GM12878 (cell line): ENCODE data around the gene DIRAS1. TPM values are rescaled to one million over a fixed set of nuclear protein-coding genes. Genes with fewer than 3 reads are reported as not detected.

Experiments used
- ATAC-seq: fragments of 200-7000 bp; cut with Tn5 transposase; 3 replicates; pipeline ENCODE4 v1.9.1; 2020; ENCODE audit warnings: mild to moderate bottlenecking, moderate library complexity
- BruUV-seq: library from RNA; stranded (reverse); fragments of 400-500 nt; replicated peaks from 2 replicates; lab custom pipeline; 2021; lab: Mats Ljungman, UMichigan
- CTCF ChIA-PET: fragments of 300-600 bp; sonication (Branson Sonifier 250); formaldehyde crosslinking; extraction: SDS; loops from one replicate; lab custom pipeline; 2021; ENCODE audit warnings: inconsistent platforms; lab: Yijun Ruan, JAX
- POLR2A ChIA-PET: fragments of 350-600 bp; formaldehyde crosslinking; extraction: SDS; loops from one replicate; lab custom pipeline; 2021; ENCODE audit warnings: inconsistent platforms; lab: Charles Lee
- RAD21 ChIA-PET: fragments of 300-600 bp; sonication (Branson Sonifier 250); formaldehyde crosslinking; loops from one replicate; lab custom pipeline; 2023; ENCODE audit warnings: antibody characterized with exemption; ENCODE audit not compliant: unreplicated experiment; lab: Charles Lee
- SMC1A ChIA-PET: fragments of 300-600 bp; sonication (Branson Sonifier 250); formaldehyde crosslinking; loops from one replicate; lab custom pipeline; 2023; ENCODE audit not compliant: unreplicated experiment, uncharacterized antibody; lab: Charles Lee
- DNase-seq: peaks from one replicate; pipeline ENCODE4 v3.0.0-alpha.2; 2011; ENCODE audit warnings: low read depth, low spot score
- FAIRE-seq: peaks from 3 replicates; lab custom pipeline; 2011; peaks lifted over from hg19 to GRCh38; lab: Jason Lieb, UNC
- H2AFZ ChIP-seq: 2 replicates; pipeline ENCODE4 v1.6.0; 2011; ENCODE audit warnings: low read depth, low read length, control low read depth; ENCODE audit not compliant: control insufficient read depth
- H3K27ac ChIP-seq: 2 replicates; pipeline ENCODE4 v1.5.1; 2011; ENCODE audit warnings: control low read depth; ENCODE audit not compliant: control insufficient read depth, insufficient read depth
- H3K27me3 ChIP-seq, 2 experiments: replicated peaks in 1 of 2; 2 replicates each; pipeline versions ENCODE4 v1.6.0 to v1.6.1; 2011; ENCODE audit warnings: low read length in 1 of 2; ENCODE audit not compliant: control insufficient read depth in 2 of 2, insufficient read depth in 2 of 2
- H3K36me3 ChIP-seq, 2 experiments: 2 replicates each; pipeline ENCODE4 v1.5.1; 2011; ENCODE audit warnings: low read length in 1 of 2; ENCODE audit not compliant: control insufficient read depth in 2 of 2, insufficient read depth in 2 of 2
- H3K4me1 ChIP-seq: 2 replicates; pipeline ENCODE4 v1.6.1; 2011; ENCODE audit warnings: mild to moderate bottlenecking, low read length, moderate library complexity, mixed read lengths; ENCODE audit not compliant: control insufficient read depth, insufficient read depth
- H3K4me2 ChIP-seq: 2 replicates; pipeline ENCODE4 v1.6.0; 2011; ENCODE audit warnings: control low read depth; ENCODE audit not compliant: control insufficient read depth, insufficient read depth
- H3K4me3 ChIP-seq: fragments of 200-600 bp; sonication (generic); 2 replicates; pipeline ENCODE4 v1.5.1; 2016
- H3K79me2 ChIP-seq: 2 replicates; pipeline ENCODE4 v1.6.0; 2011; ENCODE audit warnings: low read length; ENCODE audit not compliant: control insufficient read depth, insufficient read depth
- H3K9ac ChIP-seq: 2 replicates; pipeline ENCODE4 v1.8.0; 2011; ENCODE audit warnings: low read length, control low read depth, mixed read lengths; ENCODE audit not compliant: control insufficient read depth, insufficient read depth
- H3K9me3 ChIP-seq: replicated peaks from 3 replicates; pipeline ENCODE4 v1.5.1; 2011; ENCODE audit warnings: mild to moderate bottlenecking, low read length; ENCODE audit not compliant: control insufficient read depth, insufficient read depth
- H4K20me1 ChIP-seq: 2 replicates; pipeline ENCODE4 v1.6.0; 2011; ENCODE audit not compliant: control insufficient read depth, insufficient read depth
- MEF2A ChIP-seq: IDR thresholded peaks from 2 replicates; pipeline ENCODE4 v1.6.1; 2011; ENCODE audit warnings: low read depth, mild to moderate bottlenecking, low read length, moderate library complexity; ENCODE audit not compliant: insufficient read depth
- MEF2B ChIP-seq: fragments of 450-650 bp; IDR thresholded peaks from 2 replicates; pipeline ENCODE4 v1.6.1; 2018; ENCODE audit warnings: mild to moderate bottlenecking, moderate library complexity; ENCODE audit not compliant: partially characterized antibody, poor library complexity, severe bottlenecking
- PML ChIP-seq: IDR thresholded peaks from 2 replicates; pipeline ENCODE4 v1.6.1; 2012; ENCODE audit warnings: low read length, inconsistent platforms
- SMARCA5 ChIP-seq: fragments of 450-650 bp; IDR thresholded peaks from 2 replicates; pipeline ENCODE4 v1.6.1; 2017; ENCODE audit warnings: mild to moderate bottlenecking
- WGBS: methylation state at CpG from one replicate; pipeline ENCODE4 v1.1.6; 2016; ENCODE audit warnings: low lambda C conversion rate; ENCODE audit not compliant: insufficient replicate concordance, insufficient coverage; ENCODE audit errors: missing lambda C conversion rate; 5-methylcytosine and 5-hydroxymethylcytosine counted together
- in situ Hi-C: fragments of 300-500 bp; cut with MboI; formaldehyde crosslinking; loops from 9 replicates; pipeline ENCODE4 v1.14.3; 2018; ENCODE audit warnings: mixed read lengths
- intact Hi-C: fragments of 100-400 bp; cut with micrococcal nuclease; formaldehyde crosslinking; loops from one replicate; pipeline ENCODE4 v1.14.2; 2022; ENCODE audit not compliant: unreplicated experiment
- polyA plus RNA-seq, 11 experiments: library from polyadenylated mRNA; depleted of rRNA in 4 of 11; unstranded in 6 of 11; stranded (reverse) in 5 of 11; fragments of >200 nt; fragmentation: Nextera tagmentation in 4 of 11; fragmentation: Illumina TruSeq in 1 of 11; extraction: Ambion mirVana in 4 of 11; extraction: Trizol in 1 of 11; gene quantifications; 1 replicate in 1 of 11; 2 replicates in 10 of 11; pipeline versions ENCODE4 v1.2.1 to v1.2.3, GENCODE V29; 2011 to 2016; ENCODE audit warnings: inconsistent platforms in 2 of 11, missing spikeins in 2 of 11, low read depth in 1 of 11
- total RNA-seq, 4 experiments: library from RNA; depleted of rRNA in 3 of 4; stranded (reverse); fragments of >200 nt in 3 of 4; fragmentation: Illumina TruSeq in 1 of 4; extraction: Trizol in 1 of 4; gene quantifications; 2 replicates each; pipeline versions ENCODE4 v1.2.1 to v1.2.3, GENCODE V29; 2013 to 2021
- TF ChIP-seq, protein P1 (sequence below): fragments of 450-650 bp; IDR thresholded peaks from 2 replicates; pipeline ENCODE4 v1.6.1; 2016; ENCODE audit warnings: mild to moderate bottlenecking

Gene DIRAS1
- total and polyA plus RNA-seq, 10 of the 15 experiments (the other 5 are each of a cell fraction or from before 2014, with no cell fraction given): 0.04 to 0.18 (median 0.08) TPM; not detected in 3

DNA sequence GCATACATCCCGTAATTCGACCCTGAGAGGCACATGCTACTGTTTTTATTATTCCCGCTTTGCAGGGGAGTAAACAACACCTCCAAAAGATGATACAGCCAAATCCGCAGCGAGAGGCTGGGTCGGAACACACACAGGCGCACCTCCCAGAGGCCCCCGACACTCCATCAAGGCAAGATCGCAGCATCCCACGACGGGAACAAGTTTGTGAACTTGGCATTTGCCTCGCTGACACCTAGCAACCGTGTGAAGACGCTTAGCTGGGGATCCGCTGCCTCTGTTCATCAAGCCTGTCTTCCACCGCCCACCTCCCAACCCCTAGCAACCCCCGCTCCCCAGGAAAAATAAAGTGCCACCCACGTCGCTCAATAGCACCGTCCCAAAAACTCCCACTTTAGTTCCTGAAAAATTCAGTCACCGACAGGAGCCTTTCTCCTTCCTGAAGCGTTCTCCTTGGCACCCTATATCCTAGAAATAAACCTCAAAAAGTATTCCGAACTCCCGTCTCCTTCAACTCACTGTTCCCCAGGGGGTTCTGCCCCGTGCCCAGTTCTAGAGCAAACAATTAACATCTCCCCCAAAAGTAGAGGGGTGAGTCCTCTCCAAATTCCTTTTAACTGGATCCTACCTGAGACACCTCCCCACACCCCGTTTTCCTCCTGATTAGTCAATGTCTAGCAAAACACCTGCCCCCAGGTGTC, 20.4 kb downstream of the DIRAS1 start:
- intact Hi-C loops: loop anchor here (5.0 kb wide), 1 partner anchor 46 kb away; no protein-coding TSS in a partner anchor
- in situ Hi-C loops: no loop called here

More for the DNA sequence above, 20.4 kb downstream of the DIRAS1 start:
- ChIA-PET CTCF (interaction anchor here (1.5 kb wide), 2 partner anchors 49 to 52 kb away, joined by 6 to 7 read pairs; no protein-coding TSS in a partner anchor), SMC1A (interaction anchor here (0.5 to 4.1 kb wide), 6 partner anchors 10 to 195 kb away, joined by 3 to 24 read pairs (median 6); no protein-coding TSS in a partner anchor), POLR2A (interaction anchor here (1.6 to 2.4 kb wide), 2 partner anchors 10 to 19 kb away, joined by 5 to 14 read pairs; no protein-coding TSS in a partner anchor), RAD21 (interaction anchor here (1.0 kb wide), 2 partner anchors 10 to 52 kb away, joined by 5 to 6 read pairs; no protein-coding TSS in a partner anchor)
- no peak for FAIRE-seq
- BruUV-seq: TSS peak; percentile 68
- H3K9ac ChIP-seq: peak overlapping the region; percentile 59
- peak overlapping the region; percentile 53; the same call in 1 of the 2 replicates for H3K27ac ChIP-seq
- no peaks in the 10 kb centered on the region for H3K27me3 ChIP-seq
- peaks cover 40% of the 10 kb centered on the region for H3K4me1 ChIP-seq
- no peak for DNase-seq
- H2AFZ ChIP-seq: no peak overlapping the region
- TF ChIP-seq MEF2B (no peak), PML (no peak), MEF2A (no peak), SMARCA5 (no peak)
- TF ChIP-seq, protein P1, sequence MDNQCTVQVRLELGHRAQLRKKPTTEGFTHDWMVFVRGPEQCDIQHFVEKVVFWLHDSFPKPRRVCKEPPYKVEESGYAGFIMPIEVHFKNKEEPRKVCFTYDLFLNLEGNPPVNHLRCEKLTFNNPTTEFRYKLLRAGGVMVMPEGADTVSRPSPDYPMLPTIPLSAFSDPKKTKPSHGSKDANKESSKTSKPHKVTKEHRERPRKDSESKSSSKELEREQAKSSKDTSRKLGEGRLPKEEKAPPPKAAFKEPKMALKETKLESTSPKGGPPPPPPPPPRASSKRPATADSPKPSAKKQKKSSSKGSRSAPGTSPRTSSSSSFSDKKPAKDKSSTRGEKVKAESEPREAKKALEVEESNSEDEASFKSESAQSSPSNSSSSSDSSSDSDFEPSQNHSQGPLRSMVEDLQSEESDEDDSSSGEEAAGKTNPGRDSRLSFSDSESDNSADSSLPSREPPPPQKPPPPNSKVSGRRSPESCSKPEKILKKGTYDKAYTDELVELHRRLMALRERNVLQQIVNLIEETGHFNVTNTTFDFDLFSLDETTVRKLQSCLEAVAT: peak; percentile 74; the same call in 1 of the 2 replicates
- peak overlapping the region; percentile 81 for H3K4me2 ChIP-seq
- no peaks in the 10 kb centered on the region for H3K9me3 ChIP-seq
- 64% methylated on average over 26 of the region's 26 CpGs for WGBS
- peak overlapping the region; percentile 88 for H3K4me3 ChIP-seq
- no peak for ATAC-seq
- H4K20me1 ChIP-seq: no peaks in the 10 kb centered on the region
- H3K36me3 ChIP-seq: no peaks in the 10 kb centered on the region
- peaks cover 43% of the 10 kb centered on the region for H3K79me2 ChIP-seq
